Measurements from ENCODE around the gene RGS12.

The RGS12 gene

GRCh38 chr4:3335982-3336381 is 43.2 kb downstream of the RGS12 start:
- DNase-seq (ENCODE audit: insufficient read length, low spot score): no peak
- TF ChIP-seq PAX5 (IDR thresholded peaks at IDR 0.05; ENCODE audit: insufficient read depth, low read length, severe bottlenecking): no peak
- TF ChIP-seq POU2F2 (IDR thresholded peaks at IDR 0.05; ENCODE audit: low read depth, low read length): no peak
- TF ChIP-seq POLR2AphosphoS5 (IDR thresholded peaks at IDR 0.05; ENCODE audit: low read depth, low read length): no peak
- no peak for TF ChIP-seq TAF1 (IDR thresholded peaks at IDR 0.05; ENCODE audit: low read depth, low read length)
- no peak for TF ChIP-seq SPI1 (IDR thresholded peaks at IDR 0.05; ENCODE audit: low read depth, low read length)
- TF ChIP-seq POLR2A (IDR thresholded peaks at IDR 0.05; ENCODE audit: low read depth, low read length): no peak
- no peak for FAIRE-seq

- DNase-seq (ENCODE audit: insufficient read length, low spot score) (no peak), FAIRE-seq (no peak)
- TF ChIP-seq TAF1 (IDR thresholded peaks at IDR 0.05; ENCODE audit: low read depth, low read length): no peak
- no peak for TF ChIP-seq POLR2A (IDR thresholded peaks at IDR 0.05; ENCODE audit: low read depth, low read length)
- no peak for TF ChIP-seq SPI1 (IDR thresholded peaks at IDR 0.05; ENCODE audit: low read depth, low read length)
- no peak for TF ChIP-seq POU2F2 (IDR thresholded peaks at IDR 0.05; ENCODE audit: low read depth, low read length)
- TF ChIP-seq PAX5 (IDR thresholded peaks at IDR 0.05; ENCODE audit: insufficient read depth, low read length, severe bottlenecking): no peak
- TF ChIP-seq POLR2AphosphoS5 (IDR thresholded peaks at IDR 0.05; ENCODE audit: low read depth, low read length): no peak
Observed at GRCh38 chr4:3336382-3337356, 43.8 kb downstream of the RGS12 start.

- TF ChIP-seq TAF1 (IDR thresholded peaks at IDR 0.05; ENCODE audit: low read depth, low read length) (no peak), POLR2AphosphoS5 (IDR thresholded peaks at IDR 0.05; ENCODE audit: low read depth, low read length) (no peak), POU2F2 (IDR thresholded peaks at IDR 0.05; ENCODE audit: low read depth, low read length) (no peak), PAX5 (IDR thresholded peaks at IDR 0.05; ENCODE audit: insufficient read depth, low read length, severe bottlenecking) (no peak), SPI1 (IDR thresholded peaks at IDR 0.05; ENCODE audit: low read depth, low read length) (no peak)
- no peak for DNase-seq (ENCODE audit: insufficient read length, low spot score)
- FAIRE-seq: no peak
Observed at GRCh38 chr4:3337357-3337732, 44.5 kb downstream of the RGS12 start.

- FAIRE-seq (no peak), DNase-seq (ENCODE audit: insufficient read length, low spot score) (no peak)
- TF ChIP-seq POLR2A (IDR thresholded peaks at IDR 0.05; ENCODE audit: low read depth, low read length) (no peak), TAF1 (IDR thresholded peaks at IDR 0.05; ENCODE audit: low read depth, low read length) (no peak), PAX5 (IDR thresholded peaks at IDR 0.05; ENCODE audit: insufficient read depth, low read length, severe bottlenecking) (no peak), POU2F2 (IDR thresholded peaks at IDR 0.05; ENCODE audit: low read depth, low read length) (no peak), POLR2AphosphoS5 (IDR thresholded peaks at IDR 0.05; ENCODE audit: low read depth, low read length) (no peak), SPI1 (IDR thresholded peaks at IDR 0.05; ENCODE audit: low read depth, low read length) (no peak)
Observed at GRCh38 chr4:3337811-3338210, 45.0 kb downstream of the RGS12 start.

GRCh38 chr4:3338321-3338838 is 45.6 kb downstream of the RGS12 start:
- no peak for FAIRE-seq
- no peak for DNase-seq (ENCODE audit: insufficient read length, low spot score)
- no peak for TF ChIP-seq SPI1 (IDR thresholded peaks at IDR 0.05; ENCODE audit: low read depth, low read length)

GRCh38 chr4:3338976-3339531 is 46.2 kb downstream of the RGS12 start:
- no peak for FAIRE-seq
- DNase-seq (ENCODE audit: insufficient read length, low spot score): no peak
- TF ChIP-seq SPI1 (IDR thresholded peaks at IDR 0.05; ENCODE audit: low read depth, low read length) (no peak), POU2F2 (IDR thresholded peaks at IDR 0.05; ENCODE audit: low read depth, low read length) (no peak)

GRCh38 chr4:3339577-3339976 is 46.8 kb downstream of the RGS12 start:
- no peak for FAIRE-seq
- no peak for DNase-seq (ENCODE audit: insufficient read length, low spot score)

GRCh38 chr4:3340038-3340699 is 47.3 kb downstream of the RGS12 start:
- TF ChIP-seq POLR2A (IDR thresholded peaks at IDR 0.05; ENCODE audit: low read depth, low read length) (no peak), POU2F2 (IDR thresholded peaks at IDR 0.05; ENCODE audit: low read depth, low read length) (no peak), PAX5 (IDR thresholded peaks at IDR 0.05; ENCODE audit: insufficient read depth, low read length, severe bottlenecking) (no peak), SPI1 (IDR thresholded peaks at IDR 0.05; ENCODE audit: low read depth, low read length) (no peak), TAF1 (IDR thresholded peaks at IDR 0.05; ENCODE audit: low read depth, low read length) (no peak), POLR2AphosphoS5 (IDR thresholded peaks at IDR 0.05; ENCODE audit: low read depth, low read length) (no peak)
- no peak for FAIRE-seq

More at GRCh38 chr4:3339577-3339976, 46.8 kb downstream of the RGS12 start:
- TF ChIP-seq SPI1 (IDR thresholded peaks at IDR 0.05; ENCODE audit: low read depth, low read length) (no peak), TAF1 (IDR thresholded peaks at IDR 0.05; ENCODE audit: low read depth, low read length) (no peak), PAX5 (IDR thresholded peaks at IDR 0.05; ENCODE audit: insufficient read depth, low read length, severe bottlenecking) (no peak), POLR2A (IDR thresholded peaks at IDR 0.05; ENCODE audit: low read depth, low read length) (no peak), POLR2AphosphoS5 (IDR thresholded peaks at IDR 0.05; ENCODE audit: low read depth, low read length) (no peak), POU2F2 (IDR thresholded peaks at IDR 0.05; ENCODE audit: low read depth, low read length) (no peak)

GRCh38 chr4:3340700-3341083 is 47.9 kb downstream of the RGS12 start:
- no peak for DNase-seq (ENCODE audit: insufficient read length, low spot score)
- TF ChIP-seq TAF1 (IDR thresholded peaks at IDR 0.05; ENCODE audit: low read depth, low read length) (no peak), PAX5 (IDR thresholded peaks at IDR 0.05; ENCODE audit: insufficient read depth, low read length, severe bottlenecking) (no peak), SPI1 (IDR thresholded peaks at IDR 0.05; ENCODE audit: low read depth, low read length) (no peak), POLR2A (IDR thresholded peaks at IDR 0.05; ENCODE audit: low read depth, low read length) (no peak), POU2F2 (IDR thresholded peaks at IDR 0.05; ENCODE audit: low read depth, low read length) (no peak), POLR2AphosphoS5 (IDR thresholded peaks at IDR 0.05; ENCODE audit: low read depth, low read length) (no peak)
- FAIRE-seq: no peak

More at GRCh38 chr4:3340038-3340699, 47.3 kb downstream of the RGS12 start:
- DNase-seq (ENCODE audit: insufficient read length, low spot score): no peak
